HCT116 (cell line): Measurements from ENCODE around the gene CARD10. TPM values are rescaled to one million over a fixed set of nuclear protein-coding genes. Genes with fewer than 3 reads are reported as not detected.

Experiments
- ATAC-seq: fragments of 200-7000 bp; cut with Tn5 transposase; 2 replicates; pipeline ENCODE4 v1.9.1; 2020; ENCODE audit warnings: mild to moderate bottlenecking, moderate library complexity
- BruUV-seq: library from RNA; stranded (reverse); fragments of 400-500 nt; replicated peaks from 2 replicates; lab custom pipeline; 2021; lab: Mats Ljungman, UMichigan
- CTCF ChIA-PET: fragments of 300-600 bp; sonication (Branson Sonifier 250); formaldehyde crosslinking; loops from one replicate; lab custom pipeline; 2021; ENCODE audit warnings: antibody characterized with exemption; lab: Charles Lee
- POLR2A ChIA-PET: fragments of 300-600, 350-600 bp; sonication (Branson Sonifier 250); formaldehyde crosslinking; loops from one replicate; lab custom pipeline; 2021; ENCODE audit warnings: antibody characterized with exemption; lab: Charles Lee
- RAD21 ChIA-PET, 2 experiments: fragments of 300-600 bp; sonication (Branson Sonifier 250); formaldehyde crosslinking; loops; one replicate each; lab custom pipeline; 2023; ENCODE audit warnings: low total read pairs in 2 of 2; ENCODE audit not compliant: uncharacterized antibody in 2 of 2, unreplicated experiment in 2 of 2, low non-redundant PET in 1 of 2; lab: Charles Lee
- DNase-seq: peaks from one replicate; pipeline ENCODE4 v3.0.0-alpha.2; 2010; ENCODE audit warnings: low read depth, low spot score
- H2AFZ ChIP-seq: fragments of 200-600 bp; shearing (Covaris generic), sonication (generic); 2 replicates; pipeline ENCODE4 v1.6.1; 2017; ENCODE audit warnings: low read depth, mixed run types, mixed read lengths, antibody characterized with exemption, low read length; ENCODE audit not compliant: poor library complexity, severe bottlenecking
- H3K27ac ChIP-seq: 2 replicates; pipeline ENCODE4 v1.5.1; 2012; ENCODE audit warnings: low read depth, low read length
- H3K27me3 ChIP-seq: fragments of 200-600 bp; sonication (generic); 2 replicates; pipeline ENCODE4 v1.6.1; 2016; ENCODE audit warnings: mixed run types, low read length, mixed read lengths; ENCODE audit not compliant: insufficient read depth
- H3K36me3 ChIP-seq, 2 experiments: fragments of 200-500 bp in 1 of 2; fragments of 200-600 bp in 1 of 2; sonication (Bioruptor generic) in 1 of 2; sonication (generic) in 1 of 2; 2 replicates each; pipeline versions ENCODE4 v1.5.1 to v1.6.1; 2014 to 2016; ENCODE audit warnings: low read length in 2 of 2, inconsistent platforms in 1 of 2, mixed read lengths in 1 of 2, mixed run types in 1 of 2; ENCODE audit not compliant: insufficient read depth in 2 of 2, control insufficient read depth in 1 of 2
- H3K4me1 ChIP-seq, 2 experiments: fragments of 200-600 bp in 1 of 2; sonication (generic) in 1 of 2; 2 replicates each; pipeline versions ENCODE4 v1.5.1 to v1.6.1; 2012 to 2017; ENCODE audit warnings: low read length in 2 of 2, inconsistent platforms in 1 of 2, mild to moderate bottlenecking in 1 of 2, mixed read lengths in 1 of 2, mixed run types in 1 of 2, moderate library complexity in 1 of 2; ENCODE audit not compliant: insufficient read depth in 2 of 2, control insufficient read depth in 1 of 2
- H3K4me2 ChIP-seq: fragments of 200-600 bp; sonication (generic); 2 replicates; pipeline ENCODE4 v1.6.1; 2017; ENCODE audit warnings: mixed run types, low read length, mixed read lengths
- H3K4me3 ChIP-seq, 2 experiments: fragments of 200-600 bp in 1 of 2; sonication (generic) in 1 of 2; replicated peaks in 1 of 2; 2 replicates each; pipeline ENCODE4 v1.5.1; 2011 to 2016; ENCODE audit warnings: low read length in 2 of 2, control low read depth in 1 of 2, low read depth in 1 of 2, mild to moderate bottlenecking in 1 of 2, mixed read lengths in 1 of 2, mixed run types in 1 of 2
- H3K79me2 ChIP-seq: fragments of 200-600 bp; sonication (generic); 2 replicates; pipeline ENCODE4 v1.6.1; 2017; ENCODE audit warnings: mild to moderate bottlenecking, mixed run types, low read length, moderate library complexity, mixed read lengths; ENCODE audit not compliant: insufficient read depth
- H3K9ac ChIP-seq: fragments of 200-600 bp; sonication (generic); 2 replicates; pipeline ENCODE4 v1.6.1; 2016; ENCODE audit warnings: low read length, mixed read lengths
- H3K9me2 ChIP-seq: fragments of 200-600 bp; sonication (generic), shearing (Covaris generic); 2 replicates; pipeline ENCODE4 v1.6.1; 2017; ENCODE audit warnings: mixed run types, mild to moderate bottlenecking, moderate library complexity; ENCODE audit not compliant: insufficient read depth
- H3K9me3 ChIP-seq, 2 experiments: fragments of 200-500 bp in 1 of 2; fragments of 200-600 bp in 1 of 2; sonication (Bioruptor generic) in 1 of 2; sonication (generic) in 1 of 2; 2 replicates each; pipeline ENCODE4 v1.6.1; 2014 to 2017; ENCODE audit warnings: low read length in 2 of 2, mixed read lengths in 2 of 2, inconsistent platforms in 1 of 2, low read depth in 1 of 2, mild to moderate bottlenecking in 1 of 2, mixed run types in 1 of 2, moderate library complexity in 1 of 2; ENCODE audit not compliant: control insufficient read depth in 1 of 2, insufficient read depth in 1 of 2
- H4K20me1 ChIP-seq: fragments of 200-600 bp; sonication (generic), shearing (Covaris generic); 2 replicates; pipeline ENCODE4 v1.6.1; 2017; ENCODE audit warnings: mixed run types, mild to moderate bottlenecking, moderate library complexity; ENCODE audit not compliant: insufficient read depth
- CBX3 ChIP-seq: IDR thresholded peaks from 2 replicates; pipeline ENCODE4 v1.6.1; 2012; ENCODE audit warnings: low read depth
- CEBPB ChIP-seq: IDR thresholded peaks from 2 replicates; pipeline ENCODE4 v1.6.1; 2012; ENCODE audit warnings: low read depth
- EGR1 ChIP-seq: IDR thresholded peaks from 2 replicates; pipeline ENCODE4 v1.6.1; 2012; ENCODE audit warnings: low read depth
- ELF1 ChIP-seq: IDR thresholded peaks from 2 replicates; pipeline ENCODE4 v1.6.1; 2012; ENCODE audit warnings: low read depth, borderline replicate concordance
- MAX ChIP-seq: IDR thresholded peaks from 2 replicates; pipeline ENCODE4 v1.6.1; 2012
- REST ChIP-seq: IDR thresholded peaks from 2 replicates; pipeline ENCODE4 v1.6.1; 2012; ENCODE audit warnings: low read depth
- SIN3A ChIP-seq: IDR thresholded peaks from 2 replicates; pipeline ENCODE4 v1.6.1; 2012; ENCODE audit warnings: low read depth
- SP1 ChIP-seq: IDR thresholded peaks from 2 replicates; pipeline ENCODE4 v1.6.1; 2012; ENCODE audit warnings: low read depth
- SRF ChIP-seq: IDR thresholded peaks from 2 replicates; pipeline ENCODE4 v1.6.1; 2012; ENCODE audit warnings: low read depth
- YY1 ChIP-seq: IDR thresholded peaks from 2 replicates; pipeline ENCODE4 v1.6.1; 2011; ENCODE audit warnings: low read length, low read depth, moderate library complexity, mild to moderate bottlenecking; ENCODE audit not compliant: insufficient replicate concordance; ENCODE audit errors: extremely low read depth
- ZBTB33 ChIP-seq: IDR thresholded peaks from 2 replicates; pipeline ENCODE4 v1.6.1; 2011; ENCODE audit warnings: mild to moderate bottlenecking, low read length, moderate library complexity; ENCODE audit not compliant: insufficient replicate concordance; ENCODE audit errors: extremely low read depth
- ZFX ChIP-seq: fragments of 450-650 bp; IDR thresholded peaks from 2 replicates; pipeline ENCODE4 v1.6.1; 2017
- ZNF274 ChIP-seq: fragments of 200-500 bp; sonication (Bioruptor generic); IDR thresholded peaks from 2 replicates; pipeline ENCODE4 v1.6.1; 2014; ENCODE audit warnings: mild to moderate bottlenecking, low read depth, low read length, inconsistent platforms
- intact Hi-C: fragments of 100-400 bp; cut with micrococcal nuclease; formaldehyde crosslinking; loops from 2 replicates; pipeline ENCODE4 v1.10.0; 2022
- total RNA-seq: library from RNA; stranded (reverse); gene quantifications from one replicate; pipeline ENCODE4 v1.2.1, GENCODE V29; 2021; ENCODE audit not compliant: unreplicated experiment

CARD10 gene
- total RNA-seq, 1 experiment from 2014 or later, result 32.0 TPM

- no peak overlapping the region for H3K9ac ChIP-seq
- no peaks in the 10 kb centered on the region for H3K79me2 ChIP-seq
- H3K4me3 ChIP-seq, result no peak overlapping the region
- BruUV-seq, result no TSS peak
- H3K27me3 ChIP-seq, result no peaks in the 10 kb centered on the region
- RAD21 ChIA-PET, result no interaction called here
- no peak for ATAC-seq
- H2AFZ ChIP-seq, result no peak overlapping the region
- no peak overlapping the region for H3K4me2 ChIP-seq
- H3K4me1 ChIP-seq, result peaks cover 21 to 40% of the 10 kb centered on the region in 2 experiments
- DNase-seq, result no peak
- intact Hi-C loops, result no loop called here
- H3K9me2 ChIP-seq, result no peaks in the 10 kb centered on the region
- TF ChIP-seq ZFX, result no peak
- no peak for TF ChIP-seq REST
- no peak for TF ChIP-seq YY1
- no peak for TF ChIP-seq SP1
- no peak for TF ChIP-seq MAX
- TF ChIP-seq SRF, result no peak
- TF ChIP-seq CBX3, result no peak
- TF ChIP-seq ZNF274, result no peak
- TF ChIP-seq EGR1, result no peak
- no peak for TF ChIP-seq ELF1
- no peak for TF ChIP-seq SIN3A
- no peak for TF ChIP-seq ZBTB33
- no peak for TF ChIP-seq CEBPB
- POLR2A ChIA-PET, result no interaction called here
- H4K20me1 ChIP-seq, result no peaks in the 10 kb centered on the region
- CTCF ChIA-PET, result interaction anchor here (2.6 kb wide), 1 partner anchor 9 kb away, joined by 7 read pairs; no protein-coding TSS in a partner anchor
- H3K27ac ChIP-seq, result no peak overlapping the region
- no peaks in the 10 kb centered on the region for H3K36me3 ChIP-seq
- H3K9me3 ChIP-seq, result no peaks in the 10 kb centered on the region
Measured at GRCh38 chr22:37481347-37481907, 37.8 kb downstream of the CARD10 start.
